NB4 (cell line): ENCODE results near the gene PAH.

Experiments used
- TF ChIP-seq, protein P1 (sequence below): IDR thresholded peaks from one replicate; pipeline ENCODE4 v1.5.1; 2012; ENCODE audit warnings: low read depth, low read length
- TF ChIP-seq, protein P2 (sequence below): IDR thresholded peaks from 2 replicates; pipeline ENCODE4 v1.6.1; 2011; ENCODE audit warnings: low read depth, low read length

GRCh38 chr12:102933168-102933567, 16.1 kb upstream of the PAH start:
- TF ChIP-seq, protein P1, sequence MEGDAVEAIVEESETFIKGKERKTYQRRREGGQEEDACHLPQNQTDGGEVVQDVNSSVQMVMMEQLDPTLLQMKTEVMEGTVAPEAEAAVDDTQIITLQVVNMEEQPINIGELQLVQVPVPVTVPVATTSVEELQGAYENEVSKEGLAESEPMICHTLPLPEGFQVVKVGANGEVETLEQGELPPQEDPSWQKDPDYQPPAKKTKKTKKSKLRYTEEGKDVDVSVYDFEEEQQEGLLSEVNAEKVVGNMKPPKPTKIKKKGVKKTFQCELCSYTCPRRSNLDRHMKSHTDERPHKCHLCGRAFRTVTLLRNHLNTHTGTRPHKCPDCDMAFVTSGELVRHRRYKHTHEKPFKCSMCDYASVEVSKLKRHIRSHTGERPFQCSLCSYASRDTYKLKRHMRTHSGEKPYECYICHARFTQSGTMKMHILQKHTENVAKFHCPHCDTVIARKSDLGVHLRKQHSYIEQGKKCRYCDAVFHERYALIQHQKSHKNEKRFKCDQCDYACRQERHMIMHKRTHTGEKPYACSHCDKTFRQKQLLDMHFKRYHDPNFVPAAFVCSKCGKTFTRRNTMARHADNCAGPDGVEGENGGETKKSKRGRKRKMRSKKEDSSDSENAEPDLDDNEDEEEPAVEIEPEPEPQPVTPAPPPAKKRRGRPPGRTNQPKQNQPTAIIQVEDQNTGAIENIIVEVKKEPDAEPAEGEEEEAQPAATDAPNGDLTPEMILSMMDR: no peak
- TF ChIP-seq, protein P2, sequence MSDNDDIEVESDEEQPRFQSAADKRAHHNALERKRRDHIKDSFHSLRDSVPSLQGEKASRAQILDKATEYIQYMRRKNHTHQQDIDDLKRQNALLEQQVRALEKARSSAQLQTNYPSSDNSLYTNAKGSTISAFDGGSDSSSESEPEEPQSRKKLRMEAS: no peak
